Caco-2 (cell line): ENCODE data around the gene GANAB. TPM values are rescaled to one million over a fixed set of nuclear protein-coding genes. Genes with fewer than 3 reads are reported as not detected.

Experiments used
- BruUV-seq: library from RNA; stranded (reverse); fragments of 400-500 nt; replicated peaks from 2 replicates; lab custom pipeline; 2021; lab: Mats Ljungman, UMichigan
- CTCF ChIA-PET: fragments of 300-600 bp; sonication (Branson Sonifier 250); formaldehyde crosslinking; loops from one replicate; lab custom pipeline; 2022; ENCODE audit warnings: antibody characterized with exemption; lab: Charles Lee
- POLR2A ChIA-PET: fragments of 300-600 bp; sonication (Branson Sonifier 250); formaldehyde crosslinking; loops from one replicate; lab custom pipeline; 2022; ENCODE audit warnings: antibody characterized with exemption; lab: Charles Lee
- DNase-seq, 2 experiments: peaks; one replicate each; pipeline versions ENCODE4 v3.0.0 to v3.0.0-alpha.2; 2020 to 2022
- H3K27me3 ChIP-seq: replicated peaks from 2 replicates; pipeline ENCODE4 v1.6.0; 2011; ENCODE audit warnings: low read length; ENCODE audit not compliant: control insufficient read depth, insufficient read depth
- H3K36me3 ChIP-seq: 2 replicates; pipeline ENCODE4 v1.5.1; 2011; ENCODE audit warnings: low read length; ENCODE audit not compliant: control insufficient read depth, insufficient read depth
- H3K4me1 ChIP-seq: fragments of 250-450 bp; sonication (Bioruptor Pico); 2 replicates; pipeline ENCODE4 v1.5.1; 2020; ENCODE audit warnings: mild to moderate bottlenecking
- H3K4me3 ChIP-seq: 2 replicates; pipeline ENCODE4 v1.5.1; 2011; ENCODE audit warnings: low read depth, mild to moderate bottlenecking, control low read depth, low read length
- H3K9me3 ChIP-seq: fragments of 250-450 bp; sonication (Bioruptor Pico); 2 replicates; pipeline ENCODE4 v1.5.1; 2020; ENCODE audit warnings: mild to moderate bottlenecking, moderate library complexity
- H3K27ac Mint-ChIP-seq: one replicate; pipeline ENCODE4 v1.8.0; 2022; ENCODE audit warnings: mixed read lengths; ENCODE audit not compliant: unreplicated experiment
- H3K27me3 Mint-ChIP-seq: one replicate; pipeline ENCODE4 v1.8.0; 2022; ENCODE audit warnings: mixed read lengths; ENCODE audit not compliant: insufficient read depth, unreplicated experiment
- H3K36me3 Mint-ChIP-seq: one replicate; pipeline ENCODE4 v1.8.0; 2022; ENCODE audit warnings: mild to moderate bottlenecking, mixed read lengths; ENCODE audit not compliant: insufficient read depth, unreplicated experiment
- H3K4me1 Mint-ChIP-seq: one replicate; pipeline ENCODE4 v1.8.0; 2022; ENCODE audit warnings: low read depth, mixed read lengths; ENCODE audit not compliant: unreplicated experiment
- H3K4me3 Mint-ChIP-seq: one replicate; pipeline ENCODE4 v1.8.0; 2022; ENCODE audit warnings: mild to moderate bottlenecking, moderate library complexity, mixed read lengths; ENCODE audit not compliant: unreplicated experiment
- H3K9me3 Mint-ChIP-seq: one replicate; pipeline ENCODE4 v1.8.0; 2022; ENCODE audit warnings: mixed read lengths; ENCODE audit not compliant: unreplicated experiment
- CTCF ChIP-seq, 2 experiments: fragments of 200-600 bp in 1 of 2; IDR thresholded peaks; 1 replicate in 1 of 2; 2 replicates in 1 of 2; pipeline versions ENCODE4 v1.5.1 to v1.8.0; 2011 to 2022; ENCODE audit warnings: antibody characterized with exemption in 1 of 2, control low read depth in 1 of 2, inconsistent platforms in 1 of 2, low read depth in 1 of 2, low read length in 1 of 2, mild to moderate bottlenecking in 1 of 2, moderate library complexity in 1 of 2; ENCODE audit not compliant: insufficient read depth in 1 of 2, severe bottlenecking in 1 of 2, unreplicated experiment in 1 of 2
- intact Hi-C: fragments of 100-400 bp; cut with micrococcal nuclease; formaldehyde crosslinking; loops from one replicate; pipeline ENCODE4 v1.10.0; 2022; ENCODE audit not compliant: unreplicated experiment
- total RNA-seq: library from RNA; stranded (reverse); gene quantifications from 2 replicates; pipeline ENCODE4 v1.2.3, GENCODE V29; 2022

Gene GANAB
- total RNA-seq, 1 experiment from 2014 or later: 442 TPM

- Histone ChIP-seq H3K4me1 (peaks cover 21% of the 10 kb centered on the region), H3K4me3 (peak overlapping the region; percentile 50), H3K9me3 (no peaks in the 10 kb centered on the region), H3K27me3 (no peaks in the 10 kb centered on the region), H3K36me3 (peaks cover 7% of the 10 kb centered on the region)
- BruUV-seq: no TSS peak
- Mint-ChIP-seq H3K27me3 (no peaks in the 10 kb centered on the region), H3K4me1 (peaks cover 5% of the 10 kb centered on the region), H3K27ac (peak overlapping the region; percentile 97), H3K9me3 (no peaks in the 10 kb centered on the region), H3K4me3 (peak overlapping the region; percentile 99), H3K36me3 (peaks cover 79% of the 10 kb centered on the region)
- intact Hi-C loops: loop anchor here (2.0 kb wide), 2 partner anchors 19 to 43 kb away; partner anchors contain the start of gene GANAB
- ChIA-PET POLR2A (interaction anchor here (0.5 to 2.1 kb wide), 32 partner anchors 9 to 1639 kb away, joined by 3 to 56 read pairs (median 8); partner anchors contain the start of genes AHNAK, B3GAT3, EEF1G and ESRRA), CTCF (interaction anchor here (1.1 to 2.1 kb wide), 8 partner anchors 13 to 121 kb away, joined by 3 to 12 read pairs (median 6); partner anchors contain the start of genes B3GAT3, EEF1G, INTS5 and TUT1)
- TF ChIP-seq CTCF (IDR thresholded peaks at IDR 0.05; ENCODE audit: insufficient read depth in 1 of 2, low read depth in 1 of 2, low read length in 1 of 2, severe bottlenecking in 1 of 2, unreplicated experiment in 1 of 2): no peak
- peak in 1 of 2 experiments; percentile 54 for DNase-seq
These were observed 19.3 kb upstream of the GANAB start for GRCh38 chr11:62665599-62666258.

GRCh38 chr11:62665075-62665598 lies 18.7 kb upstream of the GANAB start, which contains the start of the genes C11orf98 and CSKMT:
C11orf98 (minus strand) TSS chr11:62665210; CDS start chr11:62665169, 41 bp downstream.
CSKMT (plus strand) TSS chr11:62665312; CDS start chr11:62665880, 568 bp downstream.
- H3K27ac Mint-ChIP-seq: peak within 1 kb of the TSS; percentile 97
- no peaks in the 10 kb centered on the region for H3K9me3 Mint-ChIP-seq
- peak within 1 kb of the TSS; percentile 99 for H3K4me3 Mint-ChIP-seq
- ChIA-PET CTCF (interaction anchor here (0.8 to 2.1 kb wide), 11 partner anchors 12 to 121 kb away, joined by 3 to 12 read pairs (median 5); partner anchors contain the start of genes B3GAT3, EEF1G, INTS5 and TAF6L), POLR2A (interaction anchor here (0.6 to 2.1 kb wide), 38 partner anchors 9 to 1207 kb away, joined by 3 to 56 read pairs (median 6); partner anchors contain the start of genes AHNAK, B3GAT3, EEF1G and GANAB)
- DNase-seq: peak; percentile 95 to 99
- TSS peak; percentile 85 for BruUV-seq
- intact Hi-C loops: loop anchor here (2.0 kb wide), 2 partner anchors 18 to 42 kb away; partner anchors contain the start of gene GANAB
- no peak for TF ChIP-seq CTCF (IDR thresholded peaks at IDR 0.05; ENCODE audit: insufficient read depth in 1 of 2, low read depth in 1 of 2, low read length in 1 of 2, severe bottlenecking in 1 of 2, unreplicated experiment in 1 of 2)
- H3K27me3 ChIP-seq: no peaks in the 10 kb centered on the region
- H3K9me3 ChIP-seq: no peaks in the 10 kb centered on the region
- H3K4me1 ChIP-seq: peaks cover 15% of the 10 kb centered on the region
- peak within 1 kb of the TSS; percentile 50 for H3K4me3 ChIP-seq
- H3K36me3 ChIP-seq: peaks cover 7% of the 10 kb centered on the region
- H3K27me3 Mint-ChIP-seq: no peaks in the 10 kb centered on the region
- peaks cover 79% of the 10 kb centered on the region for H3K36me3 Mint-ChIP-seq
- peaks cover 5% of the 10 kb centered on the region for H3K4me1 Mint-ChIP-seq
